Aorta (tissue), 5 donors: ENCODE results near the gene RASGRP3. TPM values are rescaled to one million over a fixed set of nuclear protein-coding genes. Genes with fewer than 3 reads are reported as not detected.

Experiments
- ATAC-seq: fragments of 200-7000 bp; cut with Tn5 transposase; one replicate; pipeline ENCODE4 v1.9.1; 2022; ENCODE audit warnings: moderate library complexity; ENCODE audit not compliant: low FRiP score
- DNase-seq, 2 donors: peaks; one replicate each; pipeline ENCODE4 v3.0.0-alpha.2; 2020
- H3K27ac ChIP-seq, 2 donors: one replicate each; pipeline ENCODE4 v1.5.1; 2013; ENCODE audit warnings: low read length in 2 of 2, mild to moderate bottlenecking in 2 of 2, moderate library complexity in 2 of 2, control low read depth in 1 of 2, inconsistent platforms in 1 of 2, low read depth in 1 of 2
- H3K27me3 ChIP-seq, 2 donors: one replicate each; pipeline ENCODE4 v1.6.1; 2013; ENCODE audit warnings: control low read depth in 1 of 2, low read length in 1 of 2, mild to moderate bottlenecking in 1 of 2, moderate library complexity in 1 of 2; ENCODE audit not compliant: insufficient read depth in 2 of 2, control insufficient read depth in 1 of 2
- H3K36me3 ChIP-seq, 2 donors: one replicate each; pipeline ENCODE4 v1.6.1; 2013; ENCODE audit warnings: control low read depth in 1 of 2, low read length in 1 of 2, mild to moderate bottlenecking in 1 of 2; ENCODE audit not compliant: insufficient read depth in 2 of 2, control insufficient read depth in 1 of 2
- H3K4me1 ChIP-seq, 2 donors: one replicate each; pipeline ENCODE4 v1.6.1; 2013; ENCODE audit warnings: low read length in 2 of 2, control low read depth in 1 of 2, mild to moderate bottlenecking in 1 of 2, moderate library complexity in 1 of 2; ENCODE audit not compliant: insufficient read depth in 2 of 2, control insufficient read depth in 1 of 2
- H3K4me3 ChIP-seq, 2 donors: one replicate each; pipeline ENCODE4 v1.5.1; 2013; ENCODE audit warnings: low read length in 2 of 2, control low read depth in 1 of 2, mild to moderate bottlenecking in 1 of 2
- H3K9me3 ChIP-seq: one replicate; pipeline ENCODE4 v1.6.1; 2013; ENCODE audit warnings: mild to moderate bottlenecking, low read length; ENCODE audit not compliant: control insufficient read depth
- WGBS, 2 donors: extraction: QIAGEN DNeasy Blood & Tissue Kit; methylation state at CpG; one replicate each; pipeline ENCODE4 v1.1.7; 2013; 5-methylcytosine and 5-hydroxymethylcytosine counted together
- intact Hi-C, 2 donors: fragments of 100-400 bp; cut with DNase I; formaldehyde crosslinking; loops; one replicate each; pipeline versions ENCODE4 v1.14.2 to v1.15.0; 2022
- polyA plus RNA-seq, 2 donors: library from polyadenylated mRNA; stranded (reverse); fragments of 200-250 nt; gene quantifications; one replicate each; pipeline ENCODE4 v1.2.3, GENCODE V29; 2013
- total RNA-seq, 2 donors: library from RNA; stranded (reverse); fragmentation: NEBNext Ultra II Directional; extraction: Animal tissue kit (Norgen Biotek cat#: 25700); gene quantifications; one replicate each; pipeline ENCODE4 v1.2.1, GENCODE V29; 2021
- donor health status: healthy with polysubstance abuse.
- donor health status: Bipolar disorder and iron deficiency.
- donor health status: DM: no; HTN: no; CAD: no.
- donor health status: DM: no; HTN: no; CAD: no.
- donor health status: DM: yes; HTN: yes; CAD: no.

RASGRP3 gene
- total and polyA plus RNA-seq, 4 donors, result 0.46 to 22.3 (median 7.9) TPM

- ATAC-seq (no peak), DNase-seq (no peak)
- Histone ChIP-seq H3K27ac (no peak overlapping the region), H3K4me3 (no peak overlapping the region), H3K9me3 (no peaks in the 10 kb centered on the region), H3K36me3 (no peaks in the 10 kb centered on the region), H3K27me3 (no peaks in the 10 kb centered on the region), H3K4me1 (peaks cover 0 to 9% of the 10 kb centered on the region in 2 donors)
- WGBS, 2 donors, result 92 to 93% methylated on average over 2 of the region's 2 CpGs
- intact Hi-C loops, result no loop called here
Measured at GRCh38 chr2:33485051-33485450, 8.6 kb downstream of the RASGRP3 start.

GRCh38 chr2:33486544-33486943 lies 10.1 kb downstream of the RASGRP3 start:
- no peak for DNase-seq
- WGBS, 2 donors, result 97% methylated on average over 3 of the region's 3 CpGs
- Histone ChIP-seq H3K27ac (no peak overlapping the region), H3K36me3 (no peaks in the 10 kb centered on the region), H3K9me3 (no peaks in the 10 kb centered on the region), H3K4me3 (no peak overlapping the region), H3K27me3 (no peaks in the 10 kb centered on the region), H3K4me1 (peaks cover 0 to 9% of the 10 kb centered on the region in 2 donors)
- intact Hi-C loops, result no loop called here
- no peak for ATAC-seq

- H3K27ac ChIP-seq, result no peak overlapping the region
- no peaks in the 10 kb centered on the region for H3K27me3 ChIP-seq
- intact Hi-C loops, result no loop called here
- no peak overlapping the region for H3K4me3 ChIP-seq
- peaks cover 0 to 9% of the 10 kb centered on the region in 2 donors for H3K4me1 ChIP-seq
- DNase-seq, result no peak
- no peaks in the 10 kb centered on the region for H3K36me3 ChIP-seq
- H3K9me3 ChIP-seq, result no peaks in the 10 kb centered on the region
- 82% methylated on average over 2 of the region's 2 CpGs for WGBS, 2 donors
- no peak for ATAC-seq
Measured at GRCh38 chr2:33488178-33488690, 11.8 kb downstream of the RASGRP3 start.

- no peaks in the 10 kb centered on the region for H3K27me3 ChIP-seq
- intact Hi-C loops, result no loop called here
- H3K27ac ChIP-seq, result no peak overlapping the region
- H3K9me3 ChIP-seq, result no peaks in the 10 kb centered on the region
- 79 to 91% methylated on average over 8 of the region's 8 CpGs for WGBS, 2 donors
- peaks cover 0 to 4% of the 10 kb centered on the region in 2 donors for H3K4me1 ChIP-seq
- DNase-seq (no peak), ATAC-seq (no peak)
- H3K36me3 ChIP-seq, result no peaks in the 10 kb centered on the region
- H3K4me3 ChIP-seq, result no peak overlapping the region
Measured at GRCh38 chr2:33488715-33489540, 12.5 kb downstream of the RASGRP3 start.

- intact Hi-C loops, result no loop called here
- H3K27me3 ChIP-seq, result no peaks in the 10 kb centered on the region
- DNase-seq, result no peak
- WGBS, 2 donors, result 20 to 21% methylated on average over 2 of the region's 2 CpGs
- no peaks in the 10 kb centered on the region for H3K9me3 ChIP-seq
- H3K27ac ChIP-seq, result no peak overlapping the region
- H3K36me3 ChIP-seq, result no peaks in the 10 kb centered on the region
- H3K4me1 ChIP-seq, result no peaks in the 10 kb centered on the region
- ATAC-seq, result no peak
- H3K4me3 ChIP-seq, result no peak overlapping the region
Measured at GRCh38 chr2:33489835-33490431, 13.5 kb downstream of the RASGRP3 start.

GRCh38 chr2:33491441-33492084 lies 15.1 kb downstream of the RASGRP3 start:
- no peak for ATAC-seq
- no peaks in the 10 kb centered on the region for H3K4me1 ChIP-seq
- H3K9me3 ChIP-seq, result no peaks in the 10 kb centered on the region
- no peak for DNase-seq
- H3K4me3 ChIP-seq, result no peak overlapping the region
- H3K36me3 ChIP-seq, result no peaks in the 10 kb centered on the region
- 83 to 88% methylated on average over 4 of the region's 4 CpGs for WGBS, 2 donors
- intact Hi-C loops, result no loop called here
- H3K27me3 ChIP-seq, result no peaks in the 10 kb centered on the region
- H3K27ac ChIP-seq, result no peak overlapping the region

GRCh38 chr2:33492399-33493134 lies 16.1 kb downstream of the RASGRP3 start:
- 97 to 99% methylated on average over 6 of the region's 6 CpGs for WGBS, 2 donors
- ATAC-seq, result no peak

GRCh38 chr2:33494155-33494779 lies 17.8 kb downstream of the RASGRP3 start:
- intact Hi-C loops, result no loop called here
- Histone ChIP-seq H3K27ac (no peak overlapping the region), H3K4me1 (no peaks in the 10 kb centered on the region), H3K9me3 (no peaks in the 10 kb centered on the region), H3K36me3 (no peaks in the 10 kb centered on the region), H3K4me3 (no peak overlapping the region), H3K27me3 (no peaks in the 10 kb centered on the region)
- ATAC-seq (no peak), DNase-seq (no peak)
- WGBS, 2 donors, result 91 to 92% methylated on average over 10 of the region's 10 CpGs

More at GRCh38 chr2:33492399-33493134, 16.1 kb downstream of the RASGRP3 start:
- no peaks in the 10 kb centered on the region for H3K36me3 ChIP-seq
- DNase-seq, result no peak
- no peak overlapping the region for H3K4me3 ChIP-seq
- intact Hi-C loops, result no loop called here
- H3K4me1 ChIP-seq, result no peaks in the 10 kb centered on the region
- no peaks in the 10 kb centered on the region for H3K9me3 ChIP-seq
- H3K27ac ChIP-seq, result no peak overlapping the region
- H3K27me3 ChIP-seq, result no peaks in the 10 kb centered on the region
